Tibial artery (tissue), 4 donors: ENCODE results near the gene SLC25A26.

Experiments used
- DNase-seq, 2 donors: peaks; one replicate each; pipeline ENCODE4 v3.0.0-alpha.2; 2019
- H3K27ac ChIP-seq, 2 donors: fragments of 200-600 bp; sonication (generic) in 1 of 2; 1 replicate in 1 of 2; 2 replicates in 1 of 2; pipeline ENCODE4 v1.5.1; 2018 to 2019; ENCODE audit warnings: mild to moderate bottlenecking in 1 of 2
- H3K27me3 ChIP-seq, 2 donors: fragments of 200-600 bp; sonication (generic) in 1 of 2; one replicate each; pipeline versions ENCODE4 v1.5.1 to v1.6.0; 2016 to 2019
- H3K36me3 ChIP-seq, 3 donors: fragments of 200-600 bp; sonication (generic) in 2 of 3; one replicate each; pipeline ENCODE4 v1.5.1; 2016 to 2019; ENCODE audit warnings: mild to moderate bottlenecking in 2 of 3
- H3K4me1 ChIP-seq, 4 donors: fragments of 200-600 bp; sonication (generic) in 2 of 4; 1 replicate in 3 of 4; 2 replicates in 1 of 4; pipeline ENCODE4 v1.5.1; 2016 to 2019
- H3K4me3 ChIP-seq, 2 donors: fragments of 200-600 bp; sonication (generic) in 1 of 2; 1 replicate in 1 of 2; 2 replicates in 1 of 2; pipeline ENCODE4 v1.5.1; 2018 to 2019; ENCODE audit warnings: mild to moderate bottlenecking in 2 of 2
- H3K9me3 ChIP-seq, 3 donors: fragments of 200-600 bp; sonication (generic) in 1 of 3; one replicate each; pipeline ENCODE4 v1.5.1; 2016 to 2019
- intact Hi-C: fragments of 100-400 bp; cut with DNase I; formaldehyde crosslinking; loops from one replicate; pipeline ENCODE4 v1.15.0; 2023; ENCODE audit warnings: low total_unique reads
- TF ChIP-seq, protein P1 (sequence below), 2 experiments: fragments of 200-600 bp in 1 of 2; fragments of 450-650 bp in 1 of 2; IDR thresholded peaks; one replicate each; pipeline ENCODE4 v1.5.1; 2017 to 2019; ENCODE audit warnings: antibody characterized with exemption in 2 of 2, mild to moderate bottlenecking in 1 of 2, moderate library complexity in 1 of 2

The SLC25A26 gene

DNA sequence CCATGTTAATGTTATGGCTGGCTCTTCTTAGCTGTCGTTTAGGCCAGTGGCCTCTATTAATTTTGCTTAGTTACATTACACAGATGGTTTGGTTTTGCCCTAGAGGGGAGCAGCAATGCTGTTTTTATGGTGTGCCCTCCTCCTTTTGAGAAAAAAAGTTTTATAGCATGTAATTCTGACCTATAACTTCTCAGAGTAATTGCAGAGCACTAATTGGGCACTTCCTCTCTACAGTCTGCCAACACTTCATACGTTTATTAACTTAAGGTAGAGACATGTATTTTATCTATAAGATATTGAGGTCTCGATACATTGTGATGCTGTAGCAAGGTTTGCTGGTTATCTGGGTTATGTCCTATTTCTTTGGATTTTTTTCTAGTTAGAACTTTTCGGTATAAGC is 12.2 kb downstream of the SLC25A26 start:
- no peaks in the 10 kb centered on the region for H3K27me3 ChIP-seq
- H3K27ac ChIP-seq, result no peak overlapping the region
- H3K4me1 ChIP-seq, result no peaks in the 10 kb centered on the region
- no peaks in the 10 kb centered on the region for H3K9me3 ChIP-seq
- TF ChIP-seq, protein P1, sequence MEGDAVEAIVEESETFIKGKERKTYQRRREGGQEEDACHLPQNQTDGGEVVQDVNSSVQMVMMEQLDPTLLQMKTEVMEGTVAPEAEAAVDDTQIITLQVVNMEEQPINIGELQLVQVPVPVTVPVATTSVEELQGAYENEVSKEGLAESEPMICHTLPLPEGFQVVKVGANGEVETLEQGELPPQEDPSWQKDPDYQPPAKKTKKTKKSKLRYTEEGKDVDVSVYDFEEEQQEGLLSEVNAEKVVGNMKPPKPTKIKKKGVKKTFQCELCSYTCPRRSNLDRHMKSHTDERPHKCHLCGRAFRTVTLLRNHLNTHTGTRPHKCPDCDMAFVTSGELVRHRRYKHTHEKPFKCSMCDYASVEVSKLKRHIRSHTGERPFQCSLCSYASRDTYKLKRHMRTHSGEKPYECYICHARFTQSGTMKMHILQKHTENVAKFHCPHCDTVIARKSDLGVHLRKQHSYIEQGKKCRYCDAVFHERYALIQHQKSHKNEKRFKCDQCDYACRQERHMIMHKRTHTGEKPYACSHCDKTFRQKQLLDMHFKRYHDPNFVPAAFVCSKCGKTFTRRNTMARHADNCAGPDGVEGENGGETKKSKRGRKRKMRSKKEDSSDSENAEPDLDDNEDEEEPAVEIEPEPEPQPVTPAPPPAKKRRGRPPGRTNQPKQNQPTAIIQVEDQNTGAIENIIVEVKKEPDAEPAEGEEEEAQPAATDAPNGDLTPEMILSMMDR (IDR thresholded peaks at IDR 0.05), result no peak
- intact Hi-C loops, result no loop called here
- DNase-seq, result no peak
- H3K4me3 ChIP-seq, result no peak overlapping the region
- H3K36me3 ChIP-seq, result peaks cover 0 to 10% (median 0%) of the 10 kb centered on the region in 3 donors

GRCh38 chr3:66236281-66236680 is 15.5 kb downstream of the SLC25A26 start:
- H3K27me3 ChIP-seq, result no peaks in the 10 kb centered on the region
- intact Hi-C loops, result no loop called here
- no peak for DNase-seq
- no peaks in the 10 kb centered on the region for H3K9me3 ChIP-seq
- H3K27ac ChIP-seq, result no peak overlapping the region
- H3K36me3 ChIP-seq, result peaks cover 11 to 18% (median 18%) of the 10 kb centered on the region in 3 donors
- TF ChIP-seq, protein P1 (IDR thresholded peaks at IDR 0.05), result no peak
- no peak overlapping the region for H3K4me3 ChIP-seq
- no peaks in the 10 kb centered on the region for H3K4me1 ChIP-seq

DNA sequence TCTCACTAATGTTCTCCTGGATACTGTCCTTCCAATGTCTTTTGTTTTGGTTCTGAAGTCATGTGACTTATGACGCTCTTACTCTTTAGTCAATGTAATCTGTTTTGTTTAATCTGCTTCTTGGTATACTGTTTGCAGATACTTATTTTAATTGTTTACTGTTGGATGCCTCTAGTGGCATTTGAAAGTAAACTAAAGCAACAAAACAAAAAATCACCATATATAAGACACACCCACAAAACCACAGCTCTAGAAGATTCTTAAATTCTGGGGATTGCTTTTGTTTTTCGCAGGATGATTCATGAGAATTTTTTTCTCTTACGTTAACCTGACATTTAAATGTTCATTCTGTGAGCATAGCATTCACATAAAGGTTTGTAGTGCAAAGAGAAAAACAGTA is 16.8 kb downstream of the SLC25A26 start:
- no peaks in the 10 kb centered on the region for H3K4me1 ChIP-seq
- no peak overlapping the region for H3K4me3 ChIP-seq
- TF ChIP-seq, protein P1 (IDR thresholded peaks at IDR 0.05), result no peak
- no peak overlapping the region for H3K27ac ChIP-seq
- H3K27me3 ChIP-seq, result no peaks in the 10 kb centered on the region
- no peak for DNase-seq
- H3K9me3 ChIP-seq, result no peaks in the 10 kb centered on the region
- intact Hi-C loops, result no loop called here
- H3K36me3 ChIP-seq, result peaks cover 11 to 18% (median 18%) of the 10 kb centered on the region in 3 donors

DNA sequence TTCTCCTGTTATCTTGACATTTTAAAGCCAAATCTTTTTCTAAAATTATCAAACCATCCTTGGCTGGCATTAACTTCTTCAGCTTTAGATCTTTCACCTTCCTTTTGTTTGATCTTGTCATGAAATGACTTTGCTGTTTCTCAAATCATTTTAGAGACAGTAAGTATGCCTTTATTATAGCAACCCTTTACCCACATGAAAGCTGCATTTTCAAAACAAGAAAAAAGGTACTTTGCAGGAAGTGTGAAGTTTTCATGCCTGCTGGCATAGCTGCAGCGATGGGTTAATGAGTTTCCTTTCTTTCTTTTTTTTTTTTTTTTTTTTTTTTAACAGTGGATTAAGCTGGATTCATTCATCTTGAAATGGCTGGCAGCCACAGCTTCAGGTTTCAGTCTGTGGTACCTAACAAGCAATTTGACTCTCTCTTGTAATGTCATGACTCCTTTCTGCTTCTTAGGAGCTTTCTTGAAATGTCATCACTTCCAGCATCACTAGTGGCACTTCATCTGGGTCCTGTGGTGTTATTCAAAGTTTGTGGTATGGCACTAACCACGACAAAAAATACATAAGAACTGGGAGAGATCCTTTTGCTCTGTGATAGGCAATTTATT is 18.8 kb downstream of the SLC25A26 start:
- no peaks in the 10 kb centered on the region for H3K27me3 ChIP-seq
- TF ChIP-seq, protein P1 (IDR thresholded peaks at IDR 0.05), result no peak

DNA sequence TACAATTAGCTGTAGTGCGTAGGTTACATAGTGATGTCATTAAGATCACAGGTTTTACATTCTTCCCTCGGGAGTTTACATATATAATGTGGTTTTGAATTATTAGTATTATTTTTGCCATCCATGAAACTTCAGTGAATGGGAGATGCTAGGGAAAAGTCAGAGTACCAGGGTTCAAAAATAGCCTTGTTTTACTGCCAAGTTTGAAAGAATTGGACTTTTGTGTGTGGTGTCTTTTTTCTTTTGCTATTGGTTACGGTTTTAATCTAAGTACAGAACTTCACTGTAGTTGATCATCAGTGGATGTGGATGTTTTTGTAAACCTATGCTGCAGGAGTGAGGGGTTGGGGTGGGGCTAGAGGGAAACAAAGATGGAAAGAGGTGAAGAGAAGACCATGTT is 20.7 kb downstream of the SLC25A26 start:
- DNase-seq, result no peak
- TF ChIP-seq, protein P1 (IDR thresholded peaks at IDR 0.05), result no peak
- H3K36me3 ChIP-seq, result peaks cover 35% of the 10 kb centered on the region in 3 donors
- H3K9me3 ChIP-seq, result no peaks in the 10 kb centered on the region
- intact Hi-C loops, result no loop called here
- H3K27ac ChIP-seq, result no peak overlapping the region
- no peaks in the 10 kb centered on the region for H3K27me3 ChIP-seq
- H3K4me1 ChIP-seq, result no peaks in the 10 kb centered on the region
- H3K4me3 ChIP-seq, result no peak overlapping the region

More for the DNA sequence above, 18.8 kb downstream of the SLC25A26 start:
- Histone ChIP-seq H3K4me3 (no peak overlapping the region), H3K4me1 (no peaks in the 10 kb centered on the region), H3K36me3 (peaks cover 30 to 32% (median 32%) of the 10 kb centered on the region in 3 donors), H3K27ac (no peak overlapping the region), H3K9me3 (no peaks in the 10 kb centered on the region)
- DNase-seq, result no peak
- intact Hi-C loops, result no loop called here
